ENCODE results near the gene ADAMTSL1. TPM values are rescaled to one million over a fixed set of nuclear protein-coding genes. Genes with fewer than 3 reads are reported as not detected.

The ADAMTSL1 gene
- total RNA-seq, 1 donor from 2014 or later = 1.6 TPM

DNA sequence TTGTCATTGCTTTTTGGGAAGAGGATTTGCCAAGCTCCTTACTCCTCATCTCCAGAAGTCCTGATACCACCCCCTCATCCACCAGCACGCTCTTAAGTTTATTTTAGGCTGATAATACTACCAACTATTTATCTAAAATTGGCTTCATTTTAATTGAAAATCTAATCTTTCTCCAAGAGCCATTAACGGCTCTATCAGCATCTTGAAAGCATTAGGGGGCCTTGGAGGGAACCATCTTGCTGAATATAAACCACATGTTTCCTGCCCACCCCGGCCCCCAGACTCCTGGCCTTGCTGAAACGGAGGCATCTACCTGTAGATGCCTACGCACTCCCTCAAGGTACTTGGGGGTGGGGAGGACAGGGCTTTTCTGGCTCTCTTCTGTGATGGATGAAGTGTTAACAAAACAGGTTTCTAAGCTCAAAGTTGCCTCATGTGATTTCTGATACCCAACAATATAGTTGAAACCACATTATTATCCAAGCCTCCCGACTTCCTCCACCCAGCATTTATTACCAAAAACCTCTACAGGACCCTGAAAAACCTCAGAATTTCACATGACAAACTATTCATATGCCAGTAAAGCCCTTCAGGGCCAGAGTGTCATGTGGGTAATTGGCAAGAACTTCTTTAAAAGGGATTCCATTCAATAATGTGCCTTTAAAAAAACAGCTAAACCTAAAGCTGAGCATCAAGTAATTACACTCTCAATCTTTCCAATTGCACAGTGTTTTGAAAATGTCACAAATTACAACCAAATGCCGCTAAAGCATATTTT lies 462.3 kb downstream of the ADAMTSL1 start:
- TF ChIP-seq, protein P1, sequence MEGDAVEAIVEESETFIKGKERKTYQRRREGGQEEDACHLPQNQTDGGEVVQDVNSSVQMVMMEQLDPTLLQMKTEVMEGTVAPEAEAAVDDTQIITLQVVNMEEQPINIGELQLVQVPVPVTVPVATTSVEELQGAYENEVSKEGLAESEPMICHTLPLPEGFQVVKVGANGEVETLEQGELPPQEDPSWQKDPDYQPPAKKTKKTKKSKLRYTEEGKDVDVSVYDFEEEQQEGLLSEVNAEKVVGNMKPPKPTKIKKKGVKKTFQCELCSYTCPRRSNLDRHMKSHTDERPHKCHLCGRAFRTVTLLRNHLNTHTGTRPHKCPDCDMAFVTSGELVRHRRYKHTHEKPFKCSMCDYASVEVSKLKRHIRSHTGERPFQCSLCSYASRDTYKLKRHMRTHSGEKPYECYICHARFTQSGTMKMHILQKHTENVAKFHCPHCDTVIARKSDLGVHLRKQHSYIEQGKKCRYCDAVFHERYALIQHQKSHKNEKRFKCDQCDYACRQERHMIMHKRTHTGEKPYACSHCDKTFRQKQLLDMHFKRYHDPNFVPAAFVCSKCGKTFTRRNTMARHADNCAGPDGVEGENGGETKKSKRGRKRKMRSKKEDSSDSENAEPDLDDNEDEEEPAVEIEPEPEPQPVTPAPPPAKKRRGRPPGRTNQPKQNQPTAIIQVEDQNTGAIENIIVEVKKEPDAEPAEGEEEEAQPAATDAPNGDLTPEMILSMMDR (IDR thresholded peaks at IDR 0.05; ENCODE audit: insufficient read depth, low read length, severe bottlenecking) = no peak
- Histone ChIP-seq H3K4me3 (ENCODE audit: low read depth, low read length) (no peak overlapping the region), H3K36me3 (ENCODE audit: control insufficient read depth, insufficient read depth, low read length) (no peaks in the 10 kb centered on the region), H3K27me3 (ENCODE audit: control insufficient read depth, insufficient read depth, low read length) (no peaks in the 10 kb centered on the region)
- DNase-seq (ENCODE audit: low read depth) (no peak), FAIRE-seq (no peak)

- H3K4me3 ChIP-seq (ENCODE audit: low read depth, low read length) = no peak overlapping the region
- H3K27me3 ChIP-seq (ENCODE audit: control insufficient read depth, insufficient read depth, low read length) = no peaks in the 10 kb centered on the region
- H3K36me3 ChIP-seq (ENCODE audit: control insufficient read depth, insufficient read depth, low read length) = no peaks in the 10 kb centered on the region
- DNase-seq (ENCODE audit: low read depth) = no peak
- no peak for FAIRE-seq
- TF ChIP-seq, protein P1 (IDR thresholded peaks at IDR 0.05; ENCODE audit: insufficient read depth, low read length, severe bottlenecking) = no peak
Measured at GRCh38 chr9:18939943-18940342, 466.0 kb downstream of the ADAMTSL1 start.

DNA sequence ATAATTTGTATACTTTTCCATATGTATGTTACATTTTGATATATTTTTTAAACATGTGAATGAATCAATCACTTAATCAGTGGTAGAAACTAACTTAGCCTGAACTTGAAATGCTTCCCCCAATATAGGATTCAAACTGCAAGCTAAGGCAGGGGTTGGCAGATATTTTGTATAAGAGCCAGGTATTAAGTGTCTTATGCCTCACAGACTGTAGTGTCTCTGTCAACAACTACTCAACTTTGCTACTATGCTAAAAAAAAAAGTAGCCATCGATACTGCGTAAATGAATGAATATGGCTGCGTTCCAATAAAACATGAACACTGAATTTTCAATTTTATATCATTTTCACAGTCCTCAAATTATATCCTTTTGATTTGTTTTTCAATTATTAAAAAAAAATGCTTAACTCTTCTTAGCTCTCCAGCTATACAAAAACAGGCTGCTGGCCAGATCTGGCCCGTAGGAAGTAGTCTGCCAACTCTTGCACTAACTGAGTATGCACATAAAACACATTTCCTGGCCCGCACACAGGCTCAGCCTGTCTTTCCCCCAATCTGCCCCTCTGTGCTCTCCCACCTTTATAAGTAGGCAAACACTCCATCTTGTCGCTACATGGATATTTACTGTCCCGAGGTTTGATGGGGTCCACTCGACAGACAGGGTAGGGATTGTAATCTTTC lies 467.2 kb downstream of the ADAMTSL1 start:
- TF ChIP-seq, protein P1 (IDR thresholded peaks at IDR 0.05; ENCODE audit: insufficient read depth, low read length, severe bottlenecking) = no peak
- no peaks in the 10 kb centered on the region for H3K27me3 ChIP-seq (ENCODE audit: control insufficient read depth, insufficient read depth, low read length)
- DNase-seq (ENCODE audit: low read depth) (no peak), FAIRE-seq (no peak)
- no peaks in the 10 kb centered on the region for H3K36me3 ChIP-seq (ENCODE audit: control insufficient read depth, insufficient read depth, low read length)
- no peak overlapping the region for H3K4me3 ChIP-seq (ENCODE audit: low read depth, low read length)

- Histone ChIP-seq H3K4me3 (ENCODE audit: low read depth, low read length) (no peak overlapping the region), H3K36me3 (ENCODE audit: control insufficient read depth, insufficient read depth, low read length) (no peaks in the 10 kb centered on the region), H3K27me3 (ENCODE audit: control insufficient read depth, insufficient read depth, low read length) (no peaks in the 10 kb centered on the region)
- TF ChIP-seq, protein P1 (IDR thresholded peaks at IDR 0.05; ENCODE audit: insufficient read depth, low read length, severe bottlenecking) = no peak
- no peak for DNase-seq (ENCODE audit: low read depth)
- no peak for FAIRE-seq
Measured at GRCh38 chr9:18942801-18943200, 468.8 kb downstream of the ADAMTSL1 start.

GRCh38 chr9:18947892-18948339 lies 474.0 kb downstream of the ADAMTSL1 start:
- DNase-seq (ENCODE audit: low read depth) (no peak), FAIRE-seq (no peak)
- TF ChIP-seq, protein P1 (IDR thresholded peaks at IDR 0.05; ENCODE audit: insufficient read depth, low read length, severe bottlenecking) = no peak
- H3K27me3 ChIP-seq (ENCODE audit: control insufficient read depth, insufficient read depth, low read length) = no peaks in the 10 kb centered on the region
- no peaks in the 10 kb centered on the region for H3K36me3 ChIP-seq (ENCODE audit: control insufficient read depth, insufficient read depth, low read length)
- H3K4me3 ChIP-seq (ENCODE audit: low read depth, low read length) = no peak overlapping the region

Data from bronchial epithelial cell (primary cell).